ENCODE data around the gene MYCL. TPM values are rescaled to one million over a fixed set of nuclear protein-coding genes. Genes with fewer than 3 reads are reported as not detected.

Gene MYCL
- total RNA-seq, 1 experiment from 2014 or later: 2.0 TPM

DNA sequence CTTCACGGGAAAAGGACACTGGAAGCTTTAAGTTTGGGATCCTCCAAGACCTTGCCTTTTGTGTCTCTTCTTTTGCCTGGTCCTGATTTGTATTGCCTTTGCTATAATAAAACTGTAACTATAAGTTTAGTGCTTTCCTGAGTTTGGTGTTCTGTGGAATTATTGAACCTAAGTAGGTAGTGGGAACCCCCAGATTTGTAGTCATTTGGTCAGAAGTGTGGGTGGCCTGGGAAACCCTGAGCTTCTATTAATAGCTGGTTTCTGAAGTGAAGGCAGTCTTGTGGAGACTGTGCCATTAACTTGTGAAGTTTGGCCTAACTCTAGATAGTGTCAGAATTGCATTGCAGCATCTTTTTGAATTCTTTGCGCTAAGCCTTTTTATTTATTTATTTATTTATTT, 6.8 kb upstream of the MYCL start:
- ATAC-seq: no peak
- Histone ChIP-seq H3K27me3 (ENCODE audit: control insufficient read depth, insufficient read depth, low read length) (no peaks in the 10 kb centered on the region), H3K4me3 (ENCODE audit: low read depth in 2 of 2, low read length in 2 of 2) (no peak overlapping the region), H3K4me1 (ENCODE audit: control insufficient read depth, insufficient read depth, low read length) (no peaks in the 10 kb centered on the region), H3K27ac (ENCODE audit: low read length) (no peak overlapping the region), H3K9me3 (ENCODE audit: control insufficient read depth, insufficient read depth, low read depth, low read length) (peaks cover 6% of the 10 kb centered on the region; the same call in 1 of the 2 replicates), H3K36me3 (ENCODE audit: control insufficient read depth, insufficient read depth, low read length) (no peaks in the 10 kb centered on the region)
- ChIA-PET POLR2A (no interaction called here), CTCF (no interaction called here)
- no TSS peak for BruUV-seq (replicated peaks)
- intact Hi-C loops (cut with micrococcal nuclease; ENCODE audit: unreplicated experiment) (no loop called here), in situ Hi-C loops (cut with HindIII; ENCODE audit: low pct_unique_long_range_greater_than_20kb, low sequenced_read_pairs) (no loop called here)
- no peak for TF ChIP-seq REST (IDR thresholded peaks at IDR 0.05; ENCODE audit: insufficient read depth in 1 of 2, low read depth in 2 of 2, low read length in 1 of 2)
- no peak for TF ChIP-seq POLR2AphosphoS5 (IDR thresholded peaks at IDR 0.05; ENCODE audit: low read depth, low read length)
- no peak for TF ChIP-seq TCF7L2 (IDR thresholded peaks at IDR 0.05; ENCODE audit: low read depth, low read length)
- no peak for TF ChIP-seq SIN3A (IDR thresholded peaks at IDR 0.05; ENCODE audit: borderline replicate concordance, insufficient read depth, low read depth, low read length)
- no peak for TF ChIP-seq CTCF (IDR thresholded peaks at IDR 0.05)
- DNase-seq (ENCODE audit: low read depth, low spot score): no peak

DNA sequence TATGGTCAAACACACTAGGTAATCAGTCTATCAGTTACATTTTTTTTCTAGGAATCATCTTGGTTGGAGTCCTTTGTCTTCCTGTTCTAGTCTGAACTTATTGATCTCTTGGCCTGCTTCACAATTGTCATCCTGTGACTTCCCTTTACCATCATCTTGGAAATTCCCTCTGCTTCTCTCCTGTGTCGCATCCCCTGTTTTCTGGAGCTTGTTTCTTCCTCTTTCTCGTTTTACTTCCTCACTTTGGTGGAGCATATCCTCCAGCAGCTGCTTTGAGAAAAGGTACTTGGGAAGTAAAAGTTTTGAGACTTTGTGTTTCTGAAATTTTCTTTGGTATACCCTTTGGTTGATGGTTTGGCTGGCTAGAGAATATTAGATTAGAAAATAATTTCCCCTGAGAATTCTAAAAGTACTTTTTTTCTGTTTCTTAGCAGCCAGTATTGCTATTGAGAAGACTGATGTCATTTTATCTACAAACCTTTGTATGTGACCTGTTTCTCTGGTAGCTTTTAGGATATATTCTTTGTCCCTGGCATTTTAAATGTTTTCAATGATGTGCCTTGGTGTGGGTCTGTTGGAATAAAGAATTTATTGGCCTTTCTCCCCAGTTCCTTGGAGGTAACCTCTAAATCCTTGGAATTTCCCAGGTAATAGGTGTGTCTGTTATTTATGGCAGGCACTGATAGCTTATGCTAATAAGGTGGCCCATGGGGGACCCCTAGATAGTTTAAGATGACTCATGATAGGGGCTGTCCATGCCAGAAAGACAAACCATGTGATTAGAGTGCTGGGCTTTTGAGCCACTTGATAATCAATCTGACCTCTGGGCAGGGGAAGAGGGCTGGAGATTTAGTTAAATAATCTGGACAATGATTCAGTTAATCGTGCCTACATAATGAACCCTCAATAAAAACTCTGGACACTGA, 6.1 kb upstream of the MYCL start:
- Histone ChIP-seq H3K27ac (ENCODE audit: low read length) (no peak overlapping the region), H3K9me3 (ENCODE audit: control insufficient read depth, insufficient read depth, low read depth, low read length) (peaks cover 6% of the 10 kb centered on the region; the same call in 1 of the 2 replicates), H3K36me3 (ENCODE audit: control insufficient read depth, insufficient read depth, low read length) (no peaks in the 10 kb centered on the region), H3K4me3 (ENCODE audit: low read depth in 2 of 2, low read length in 2 of 2) (no peak overlapping the region), H3K27me3 (ENCODE audit: control insufficient read depth, insufficient read depth, low read length) (peaks cover 5% of the 10 kb centered on the region), H3K4me1 (ENCODE audit: control insufficient read depth, insufficient read depth, low read length) (no peaks in the 10 kb centered on the region)
- ChIA-PET CTCF (no interaction called here), POLR2A (no interaction called here)
- intact Hi-C loops (cut with micrococcal nuclease; ENCODE audit: unreplicated experiment): no loop called here
- ATAC-seq (no peak), DNase-seq (ENCODE audit: low read depth, low spot score) (no peak)
- in situ Hi-C loops (cut with HindIII; ENCODE audit: low pct_unique_long_range_greater_than_20kb, low sequenced_read_pairs): no loop called here
- no TSS peak for BruUV-seq (replicated peaks)
- TF ChIP-seq REST (IDR thresholded peaks at IDR 0.05; ENCODE audit: insufficient read depth in 1 of 2, low read depth in 2 of 2, low read length in 1 of 2): no peak
- no peak for TF ChIP-seq POLR2AphosphoS5 (IDR thresholded peaks at IDR 0.05; ENCODE audit: low read depth, low read length)
- TF ChIP-seq CTCF (IDR thresholded peaks at IDR 0.05): no peak

Data from Panc1 (cell line).